Stimulated activated CD4-positive, alpha-beta T cell treated with anti-CD3 and anti-CD28 coated beads, Interleukin-15, amount 100 ng/mL, for 24 hours (primary cell): ENCODE measurements around the gene CALD1.

Experiments used
- DNase-seq: peaks from one replicate; pipeline ENCODE4 v3.0.0-alpha.2; 2020

Gene CALD1

GRCh38 chr7:134789967-134790685, 10.7 kb downstream of the CALD1 start:
- no peak for DNase-seq

DNA sequence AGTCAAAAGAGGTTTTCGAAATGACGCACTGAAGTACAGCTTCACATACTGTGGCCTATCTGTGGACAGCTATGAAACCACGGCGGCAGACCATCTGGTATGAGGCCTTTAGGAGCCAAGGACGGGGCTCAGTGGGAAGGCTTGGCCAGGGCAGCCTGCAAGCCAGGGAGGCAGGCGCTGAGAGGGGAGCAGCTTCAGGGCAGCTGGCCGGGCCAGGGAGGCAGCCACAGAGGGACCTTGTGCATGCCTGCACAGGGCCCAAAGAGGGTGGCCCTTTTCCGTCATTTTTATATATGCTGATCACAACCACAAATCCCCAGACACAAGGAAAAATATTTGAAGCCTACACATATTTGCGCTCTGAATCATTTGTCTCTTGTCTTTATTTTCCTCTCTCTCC, 13.5 kb downstream of the CALD1 start:
- DNase-seq = no peak

DNA sequence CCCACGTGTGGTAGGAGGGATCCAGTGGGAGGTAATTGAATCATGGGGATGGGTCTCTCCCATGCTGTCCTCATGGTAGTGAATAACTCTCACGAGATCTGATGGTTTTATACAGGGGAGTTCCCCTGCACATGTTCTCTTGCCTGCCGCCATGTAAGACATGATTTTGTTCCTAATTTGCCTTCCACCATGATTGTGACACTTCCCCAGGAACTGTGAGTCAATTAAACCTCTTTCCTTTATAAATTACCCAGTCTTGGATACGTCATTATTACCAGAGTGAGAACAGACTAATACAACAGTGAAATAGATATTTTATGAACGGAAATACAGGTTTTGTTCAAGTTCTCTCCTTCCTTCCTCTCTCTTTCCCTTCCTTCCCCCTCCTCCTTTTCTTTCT, 15.8 kb downstream of the CALD1 start:
- no peak for DNase-seq

- no peak for DNase-seq
Measured at GRCh38 chr7:134798155-134798554, 18.7 kb downstream of the CALD1 start.

DNA sequence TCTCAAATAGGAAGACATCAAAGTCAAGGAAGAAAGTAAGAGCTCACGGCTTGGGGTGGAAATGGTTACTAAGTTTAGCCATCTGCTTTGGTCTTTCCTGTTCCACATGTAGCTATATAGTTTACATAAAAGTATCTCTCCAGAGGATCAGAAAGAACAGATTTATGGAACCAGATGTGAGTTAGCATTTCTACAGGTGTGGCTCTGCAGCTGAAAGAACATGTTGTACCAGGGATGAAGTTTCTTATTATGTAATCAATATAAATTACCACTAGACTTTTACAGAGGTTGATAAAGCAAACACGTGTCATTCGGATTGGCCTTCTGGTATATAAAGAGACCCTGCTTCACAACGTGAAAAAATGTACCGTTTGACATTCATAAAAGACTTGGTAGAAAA, 19.9 kb downstream of the CALD1 start:
- no peak for DNase-seq

- no peak for DNase-seq
Measured at GRCh38 chr7:134802762-134803161, 23.3 kb downstream of the CALD1 start.

- DNase-seq = no peak
Measured at GRCh38 chr7:134804351-134804750, 24.9 kb downstream of the CALD1 start.

GRCh38 chr7:134804854-134805253, 25.4 kb downstream of the CALD1 start:
- DNase-seq = no peak

DNA sequence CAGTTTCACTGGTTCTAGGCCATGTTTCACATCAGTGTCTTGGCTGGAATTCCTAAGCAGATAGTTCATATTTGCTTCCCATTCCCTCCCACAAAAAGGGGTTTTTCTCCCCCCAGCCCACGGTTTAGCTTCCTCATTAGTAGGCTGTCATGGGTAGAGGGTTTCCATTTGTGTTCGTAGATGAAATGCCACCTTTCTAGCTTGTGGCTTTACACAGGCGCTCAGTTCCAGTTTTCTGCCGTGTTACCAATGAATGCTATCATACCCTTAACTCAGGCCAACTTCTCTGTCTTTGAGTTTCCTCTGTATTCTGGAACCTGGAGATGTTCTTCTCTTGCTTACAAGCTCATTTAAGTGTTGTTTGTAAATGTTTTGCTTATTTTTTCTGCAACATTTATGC, 26.8 kb downstream of the CALD1 start:
- DNase-seq = no peak

DNA sequence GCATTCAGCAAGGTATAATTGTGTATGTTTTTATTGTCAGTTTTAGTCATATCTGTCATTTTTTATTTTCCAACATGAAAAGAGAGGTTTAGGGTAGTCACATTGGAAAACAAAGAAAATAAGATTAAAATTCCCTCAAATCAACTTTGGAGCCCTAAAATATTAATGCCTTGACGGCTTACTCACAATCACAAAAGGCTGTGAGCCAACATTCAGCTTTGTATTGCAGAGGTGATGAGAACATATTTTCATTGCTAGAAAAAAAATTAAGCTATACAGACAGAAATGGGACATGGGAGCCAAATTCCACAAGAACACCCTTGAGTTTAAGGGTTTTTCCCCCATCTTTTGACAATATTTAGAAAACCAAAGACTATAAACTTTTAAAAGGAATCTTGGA, 30.2 kb downstream of the CALD1 start:
- DNase-seq = no peak

GRCh38 chr7:134811765-134812164, 32.3 kb downstream of the CALD1 start:
- no peak for DNase-seq

- DNase-seq = no peak
Measured at GRCh38 chr7:134813663-134814396, 34.4 kb downstream of the CALD1 start.

- DNase-seq = no peak
Measured at GRCh38 chr7:134814730-134815364, 35.4 kb downstream of the CALD1 start.

DNA sequence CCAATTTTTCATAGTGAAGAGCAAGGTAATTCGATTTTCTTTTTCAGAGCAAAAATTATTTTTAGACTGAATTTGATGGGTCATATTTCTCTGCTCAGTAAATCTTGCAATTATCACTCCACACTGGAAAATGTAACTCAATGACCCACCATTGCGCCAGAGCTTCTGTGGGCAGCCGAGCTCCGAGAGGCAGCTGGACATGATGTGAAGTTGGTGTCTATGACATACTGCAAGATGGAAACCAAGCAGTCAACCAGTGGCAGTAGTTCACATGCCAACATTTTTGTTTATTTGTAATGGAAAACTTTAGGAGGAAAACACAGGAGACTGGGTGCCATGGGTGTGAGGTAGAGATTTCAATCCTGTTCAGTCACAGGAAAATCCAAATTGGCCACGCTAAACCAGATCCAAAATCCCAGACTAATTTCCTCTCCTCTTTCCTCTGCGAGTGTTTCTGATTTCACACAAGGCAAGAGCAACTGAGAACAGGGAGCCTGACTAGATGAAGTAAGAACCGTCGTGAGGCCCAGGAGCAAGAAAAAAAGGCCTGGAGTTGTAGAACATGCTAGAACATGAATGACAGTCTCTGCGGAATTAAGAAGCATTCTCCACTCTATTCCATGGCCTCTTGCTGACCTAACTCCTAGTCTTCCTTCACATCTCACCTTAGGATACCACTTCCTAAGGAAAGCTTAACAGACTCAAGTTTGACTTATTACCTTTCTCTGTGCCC, 39.3 kb downstream of the CALD1 start:
- no peak for DNase-seq

- no peak for DNase-seq
Measured at GRCh38 chr7:134819401-134819800, 40.0 kb downstream of the CALD1 start.

- no peak for DNase-seq
Measured at GRCh38 chr7:134820295-134820694, 40.9 kb downstream of the CALD1 start.

GRCh38 chr7:134820778-134821177, 41.3 kb downstream of the CALD1 start:
- DNase-seq = no peak

- no peak for DNase-seq
Measured at GRCh38 chr7:134823400-134823799, 44.0 kb downstream of the CALD1 start.

DNA sequence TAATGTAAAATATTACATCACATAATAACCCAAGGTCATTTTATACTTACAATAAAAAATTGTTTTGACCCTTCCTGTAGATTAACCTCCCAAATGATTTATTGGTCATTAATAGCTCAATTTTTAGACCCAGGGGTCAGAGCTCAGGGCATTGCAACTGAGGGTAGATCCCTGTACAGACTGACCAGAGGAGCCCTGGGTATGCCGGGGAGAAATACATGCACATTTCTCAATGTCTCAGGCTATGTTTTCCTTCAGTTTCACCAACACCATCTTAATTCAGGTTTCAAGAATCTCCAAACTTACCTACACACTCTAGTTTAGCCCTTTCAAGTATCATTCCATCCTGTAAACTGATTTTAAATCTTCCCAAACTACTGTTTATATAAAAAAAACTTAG, 46.2 kb downstream of the CALD1 start:
- no peak for DNase-seq

- DNase-seq = no peak
Measured at GRCh38 chr7:134826105-134826504, 46.7 kb downstream of the CALD1 start.

DNA sequence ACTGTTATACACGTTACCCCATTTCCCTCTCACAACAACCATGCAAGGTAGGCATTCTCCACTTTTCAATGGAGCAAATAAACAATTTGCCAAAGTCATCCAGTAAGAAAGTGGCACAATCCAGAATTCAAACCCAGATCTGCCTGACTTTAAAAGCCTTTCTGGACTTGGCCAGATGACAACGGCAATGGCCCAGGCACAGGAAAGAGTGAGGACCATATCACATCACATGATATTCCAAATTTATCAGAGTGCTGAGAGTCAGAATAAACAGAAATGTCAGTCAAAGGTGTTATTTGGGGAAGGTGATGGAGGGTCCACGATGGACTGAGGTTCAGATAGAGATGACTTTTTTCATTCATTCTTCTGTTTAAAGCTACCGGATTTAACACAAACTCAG, 48.0 kb downstream of the CALD1 start:
- DNase-seq = no peak

- no peak for DNase-seq
Measured at GRCh38 chr7:134827889-134828288, 48.5 kb downstream of the CALD1 start.

- no peak for DNase-seq
Measured at GRCh38 chr7:134828361-134828760, 48.9 kb downstream of the CALD1 start.
